Liver (tissue), 9 donors: ENCODE measurements around the gene RND3. TPM values are rescaled to one million over a fixed set of nuclear protein-coding genes. Genes with fewer than 3 reads are reported as not detected.

Source experiments
- DNase-seq: peaks from one replicate; pipeline ENCODE4 v3.0.0-alpha.2; 2017; ENCODE audit warnings: low spot score
- H3K27ac ChIP-seq, 2 donors: one replicate each; pipeline ENCODE4 v1.7.0; 2013; ENCODE audit warnings: inconsistent platforms in 2 of 2, low read length in 2 of 2, control low read depth in 1 of 2, low read depth in 1 of 2, mild to moderate bottlenecking in 1 of 2
- H3K27me3 ChIP-seq, 4 donors: one replicate each; pipeline versions ENCODE4 v1.6.1 to v1.7.0; 2013; ENCODE audit warnings: low read length in 3 of 4, inconsistent platforms in 1 of 4, mild to moderate bottlenecking in 1 of 4, moderate library complexity in 1 of 4; ENCODE audit not compliant: control insufficient read depth in 4 of 4, insufficient read depth in 4 of 4
- H3K36me3 ChIP-seq, 4 donors: one replicate each; pipeline versions ENCODE4 v1.6.1 to v1.7.0; 2013; ENCODE audit warnings: low read length in 3 of 4, mild to moderate bottlenecking in 3 of 4, low read depth in 1 of 4, moderate library complexity in 1 of 4; ENCODE audit not compliant: control insufficient read depth in 4 of 4, insufficient read depth in 3 of 4
- H3K4me1 ChIP-seq, 4 donors: one replicate each; pipeline versions ENCODE4 v1.6.1 to v1.7.0; 2013; ENCODE audit warnings: low read length in 3 of 4, mild to moderate bottlenecking in 3 of 4, moderate library complexity in 1 of 4; ENCODE audit not compliant: control insufficient read depth in 4 of 4, insufficient read depth in 4 of 4
- H3K4me3 ChIP-seq, 3 donors: one replicate each; pipeline versions ENCODE4 v1.6.1 to v1.7.0; 2013; ENCODE audit warnings: low read length in 3 of 3, control low read depth in 1 of 3, low read depth in 1 of 3, mild to moderate bottlenecking in 1 of 3
- H3K9ac ChIP-seq, 2 donors: one replicate each; pipeline ENCODE4 v1.7.0; 2013; ENCODE audit warnings: low read length in 2 of 2, mild to moderate bottlenecking in 2 of 2, moderate library complexity in 2 of 2, control low read depth in 1 of 2, low read depth in 1 of 2
- H3K9me3 ChIP-seq, 4 donors: one replicate each; pipeline versions ENCODE4 v1.6.1 to v1.7.0; 2013; ENCODE audit warnings: low read length in 3 of 4; ENCODE audit not compliant: control insufficient read depth in 4 of 4
- EGR1 ChIP-seq, 2 donors: IDR thresholded peaks; 2 replicates each; pipeline ENCODE4 v1.6.1; 2016 to 2018; ENCODE audit warnings: antibody characterized with exemption in 2 of 2, low read depth in 2 of 2
- FOXA1 ChIP-seq: IDR thresholded peaks from 2 replicates; pipeline ENCODE4 v1.6.1; 2016; ENCODE audit warnings: antibody characterized with exemption
- FOXA2 ChIP-seq: IDR thresholded peaks from 2 replicates; pipeline ENCODE4 v1.6.1; 2016; ENCODE audit warnings: antibody characterized with exemption
- GABPA ChIP-seq, 2 donors: IDR thresholded peaks in 1 of 2; conservative IDR thresholded peaks in 1 of 2; 2 replicates each; pipeline ENCODE4 v1.6.1; 2016; ENCODE audit warnings: antibody characterized with exemption in 2 of 2, mild to moderate bottlenecking in 1 of 2, moderate library complexity in 1 of 2
- HNF4A ChIP-seq, 2 donors: conservative IDR thresholded peaks; 2 replicates each; pipeline ENCODE4 v1.6.1; 2016; ENCODE audit warnings: antibody characterized with exemption in 2 of 2, mild to moderate bottlenecking in 2 of 2
- HNF4G ChIP-seq: IDR thresholded peaks from 2 replicates; pipeline ENCODE4 v1.6.1; 2016; ENCODE audit warnings: antibody characterized with exemption
- JUND ChIP-seq, 2 donors: IDR thresholded peaks; 2 replicates each; pipeline ENCODE4 v1.6.1; 2016; ENCODE audit warnings: antibody characterized with exemption in 2 of 2
- NR2F2 ChIP-seq: IDR thresholded peaks from 2 replicates; pipeline ENCODE4 v1.6.1; 2016; ENCODE audit warnings: antibody characterized with exemption
- RXRA ChIP-seq, 2 donors: IDR thresholded peaks; 2 replicates each; pipeline ENCODE4 v1.6.1; 2017 to 2018; ENCODE audit warnings: antibody characterized with exemption in 2 of 2, mild to moderate bottlenecking in 1 of 2
- SP1 ChIP-seq: IDR thresholded peaks from 2 replicates; pipeline ENCODE4 v1.6.1; 2018; ENCODE audit warnings: antibody characterized with exemption, mild to moderate bottlenecking
- TAF1 ChIP-seq: conservative IDR thresholded peaks from 2 replicates; pipeline ENCODE4 v1.6.1; 2016; ENCODE audit warnings: antibody characterized with exemption, mild to moderate bottlenecking
- YY1 ChIP-seq: IDR thresholded peaks from 2 replicates; pipeline ENCODE4 v1.6.1; 2016; ENCODE audit warnings: antibody characterized with exemption, mild to moderate bottlenecking
- WGBS: extraction: QIAGEN DNeasy Blood & Tissue Kit; methylation state at CpG from one replicate; pipeline ENCODE4 v1.1.7; 2013; 5-methylcytosine and 5-hydroxymethylcytosine counted together
- polyA plus RNA-seq, 2 donors: library from polyadenylated mRNA; stranded (reverse) in 1 of 2; unstranded in 1 of 2; fragments of 200-250 nt in 1 of 2; fragments of >200 nt in 1 of 2; fragmentation: Nextera tagmentation in 1 of 2; extraction: Ambion mirVana in 1 of 2; gene quantifications; one replicate each; pipeline versions ENCODE4 v1.2.1 to v1.2.3, GENCODE V29; 2013 to 2015
- total RNA-seq, 2 donors: library from RNA; depleted of rRNA; stranded (reverse); fragments of >200 nt; gene quantifications; one replicate each; pipeline ENCODE4 v1.2.3, GENCODE V29; 2014
- TF ChIP-seq, protein P1 (sequence below): fragments of 150-350 bp; IDR thresholded peaks from 2 replicates; pipeline ENCODE4 v1.5.1; 2017; ENCODE audit warnings: improper control_type of control experiment, low read depth, low read length; ENCODE audit not compliant: missing input control
- TF ChIP-seq, protein P2 (sequence below): IDR thresholded peaks from 2 replicates; pipeline ENCODE4 v1.6.1; 2016; ENCODE audit warnings: antibody characterized with exemption, mild to moderate bottlenecking
- TF ChIP-seq, protein P3 (sequence below): IDR thresholded peaks from 2 replicates; pipeline ENCODE4 v1.6.1; 2016; ENCODE audit warnings: antibody characterized with exemption
- TF ChIP-seq, protein P4 (sequence below): IDR thresholded peaks from 2 replicates; pipeline ENCODE4 v1.6.1; 2016; ENCODE audit warnings: antibody characterized with exemption
- TF ChIP-seq, protein P5 (sequence below): IDR thresholded peaks from 2 replicates; pipeline ENCODE4 v1.6.1; 2016; ENCODE audit warnings: antibody characterized with exemption
- donor health status: healthy.
- donor health status: healthy.
- donor health status: healthy.
- donor health status: healthy.
- donor health status: healthy.

RND3 gene
- total and polyA plus RNA-seq, 4 donors = 14.8 to 30.0 (median 21.6) TPM

DNA sequence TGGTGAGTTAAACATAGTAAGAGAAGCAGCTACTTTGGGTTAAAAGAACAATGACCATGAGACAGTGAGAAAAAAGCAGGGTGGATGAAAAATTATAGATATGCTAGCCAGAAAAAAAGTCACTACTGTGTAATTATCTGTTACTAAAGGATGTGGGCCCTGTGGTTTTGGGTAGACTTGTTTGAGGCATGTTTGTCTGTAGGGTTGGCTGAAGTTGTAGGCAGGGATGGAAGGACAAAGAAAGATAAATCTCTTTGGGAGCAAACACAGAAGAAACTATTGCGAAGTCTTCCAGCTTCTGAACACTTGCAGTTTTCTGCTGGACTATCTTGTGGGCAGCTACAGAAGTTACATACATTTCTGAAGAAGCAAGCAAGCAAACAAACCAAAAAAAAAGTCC lies 28.2 kb downstream of the RND3 start:
- Histone ChIP-seq H3K9ac (no peak overlapping the region), H3K9me3 (no peaks in the 10 kb centered on the region), H3K4me1 (no peaks in the 10 kb centered on the region), H3K4me3 (no peak overlapping the region), H3K27ac (no peak overlapping the region), H3K36me3 (no peaks in the 10 kb centered on the region), H3K27me3 (no peaks in the 10 kb centered on the region)
- TF ChIP-seq, protein P1, sequence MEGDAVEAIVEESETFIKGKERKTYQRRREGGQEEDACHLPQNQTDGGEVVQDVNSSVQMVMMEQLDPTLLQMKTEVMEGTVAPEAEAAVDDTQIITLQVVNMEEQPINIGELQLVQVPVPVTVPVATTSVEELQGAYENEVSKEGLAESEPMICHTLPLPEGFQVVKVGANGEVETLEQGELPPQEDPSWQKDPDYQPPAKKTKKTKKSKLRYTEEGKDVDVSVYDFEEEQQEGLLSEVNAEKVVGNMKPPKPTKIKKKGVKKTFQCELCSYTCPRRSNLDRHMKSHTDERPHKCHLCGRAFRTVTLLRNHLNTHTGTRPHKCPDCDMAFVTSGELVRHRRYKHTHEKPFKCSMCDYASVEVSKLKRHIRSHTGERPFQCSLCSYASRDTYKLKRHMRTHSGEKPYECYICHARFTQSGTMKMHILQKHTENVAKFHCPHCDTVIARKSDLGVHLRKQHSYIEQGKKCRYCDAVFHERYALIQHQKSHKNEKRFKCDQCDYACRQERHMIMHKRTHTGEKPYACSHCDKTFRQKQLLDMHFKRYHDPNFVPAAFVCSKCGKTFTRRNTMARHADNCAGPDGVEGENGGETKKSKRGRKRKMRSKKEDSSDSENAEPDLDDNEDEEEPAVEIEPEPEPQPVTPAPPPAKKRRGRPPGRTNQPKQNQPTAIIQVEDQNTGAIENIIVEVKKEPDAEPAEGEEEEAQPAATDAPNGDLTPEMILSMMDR = no peak
- TF ChIP-seq FOXA1 (no peak), RXRA (IDR thresholded peaks at IDR 0.05) (no peak), TAF1 (no peak), YY1 (no peak), GABPA (IDR thresholded peaks at IDR 0.05 in 1 of 2, conservative IDR thresholded peaks at IDR 0.05 in 1 of 2) (no peak), HNF4A (conservative IDR thresholded peaks at IDR 0.05) (no peak), HNF4G (no peak), FOXA2 (no peak)
- TF ChIP-seq, protein P2, sequence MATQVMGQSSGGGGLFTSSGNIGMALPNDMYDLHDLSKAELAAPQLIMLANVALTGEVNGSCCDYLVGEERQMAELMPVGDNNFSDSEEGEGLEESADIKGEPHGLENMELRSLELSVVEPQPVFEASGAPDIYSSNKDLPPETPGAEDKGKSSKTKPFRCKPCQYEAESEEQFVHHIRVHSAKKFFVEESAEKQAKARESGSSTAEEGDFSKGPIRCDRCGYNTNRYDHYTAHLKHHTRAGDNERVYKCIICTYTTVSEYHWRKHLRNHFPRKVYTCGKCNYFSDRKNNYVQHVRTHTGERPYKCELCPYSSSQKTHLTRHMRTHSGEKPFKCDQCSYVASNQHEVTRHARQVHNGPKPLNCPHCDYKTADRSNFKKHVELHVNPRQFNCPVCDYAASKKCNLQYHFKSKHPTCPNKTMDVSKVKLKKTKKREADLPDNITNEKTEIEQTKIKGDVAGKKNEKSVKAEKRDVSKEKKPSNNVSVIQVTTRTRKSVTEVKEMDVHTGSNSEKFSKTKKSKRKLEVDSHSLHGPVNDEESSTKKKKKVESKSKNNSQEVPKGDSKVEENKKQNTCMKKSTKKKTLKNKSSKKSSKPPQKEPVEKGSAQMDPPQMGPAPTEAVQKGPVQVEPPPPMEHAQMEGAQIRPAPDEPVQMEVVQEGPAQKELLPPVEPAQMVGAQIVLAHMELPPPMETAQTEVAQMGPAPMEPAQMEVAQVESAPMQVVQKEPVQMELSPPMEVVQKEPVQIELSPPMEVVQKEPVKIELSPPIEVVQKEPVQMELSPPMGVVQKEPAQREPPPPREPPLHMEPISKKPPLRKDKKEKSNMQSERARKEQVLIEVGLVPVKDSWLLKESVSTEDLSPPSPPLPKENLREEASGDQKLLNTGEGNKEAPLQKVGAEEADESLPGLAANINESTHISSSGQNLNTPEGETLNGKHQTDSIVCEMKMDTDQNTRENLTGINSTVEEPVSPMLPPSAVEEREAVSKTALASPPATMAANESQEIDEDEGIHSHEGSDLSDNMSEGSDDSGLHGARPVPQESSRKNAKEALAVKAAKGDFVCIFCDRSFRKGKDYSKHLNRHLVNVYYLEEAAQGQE = no peak
- TF ChIP-seq, protein P3, sequence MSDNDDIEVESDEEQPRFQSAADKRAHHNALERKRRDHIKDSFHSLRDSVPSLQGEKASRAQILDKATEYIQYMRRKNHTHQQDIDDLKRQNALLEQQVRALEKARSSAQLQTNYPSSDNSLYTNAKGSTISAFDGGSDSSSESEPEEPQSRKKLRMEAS = no peak
- no peak for DNase-seq
- WGBS = 96% methylated on average over 1 of the region's 1 CpG

DNA sequence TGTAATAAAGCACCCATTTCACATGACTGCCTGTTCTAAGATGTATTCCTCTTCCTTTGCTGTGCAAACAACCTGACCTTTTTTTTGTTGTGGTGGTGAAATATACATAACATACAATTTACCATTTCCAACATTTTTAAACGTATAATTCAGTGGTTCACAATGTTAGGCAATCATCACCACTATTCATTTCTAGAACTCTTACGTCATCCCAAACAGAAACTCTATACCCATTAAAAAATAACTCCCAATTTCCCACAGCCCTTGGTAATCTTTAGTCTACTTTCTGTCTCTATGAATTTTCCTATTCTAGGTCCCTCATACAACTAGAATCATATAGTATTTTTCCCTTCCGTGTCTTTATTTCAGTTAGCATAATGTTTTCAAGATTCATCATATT lies 36.7 kb downstream of the RND3 start:
- no peak overlapping the region for H3K27ac ChIP-seq
- TF ChIP-seq SP1 = no peak
- TF ChIP-seq, protein P1 = no peak
- TF ChIP-seq, protein P2 = no peak
- TF ChIP-seq, protein P3 = no peak
- TF ChIP-seq HNF4G = no peak
- TF ChIP-seq RXRA (IDR thresholded peaks at IDR 0.05) = no peak
- TF ChIP-seq, protein P4, sequence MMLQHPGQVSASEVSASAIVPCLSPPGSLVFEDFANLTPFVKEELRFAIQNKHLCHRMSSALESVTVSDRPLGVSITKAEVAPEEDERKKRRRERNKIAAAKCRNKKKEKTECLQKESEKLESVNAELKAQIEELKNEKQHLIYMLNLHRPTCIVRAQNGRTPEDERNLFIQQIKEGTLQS = no peak
- TF ChIP-seq HNF4A (conservative IDR thresholded peaks at IDR 0.05) = no peak
- TF ChIP-seq YY1 = no peak
- TF ChIP-seq EGR1 (IDR thresholded peaks at IDR 0.05; ENCODE audit: low read depth in 2 of 2) = no peak
- TF ChIP-seq GABPA (IDR thresholded peaks at IDR 0.05 in 1 of 2, conservative IDR thresholded peaks at IDR 0.05 in 1 of 2) = no peak
- TF ChIP-seq NR2F2 = no peak
- no peak for TF ChIP-seq TAF1
- TF ChIP-seq JUND (IDR thresholded peaks at IDR 0.05) = no peak
- TF ChIP-seq, protein P5, sequence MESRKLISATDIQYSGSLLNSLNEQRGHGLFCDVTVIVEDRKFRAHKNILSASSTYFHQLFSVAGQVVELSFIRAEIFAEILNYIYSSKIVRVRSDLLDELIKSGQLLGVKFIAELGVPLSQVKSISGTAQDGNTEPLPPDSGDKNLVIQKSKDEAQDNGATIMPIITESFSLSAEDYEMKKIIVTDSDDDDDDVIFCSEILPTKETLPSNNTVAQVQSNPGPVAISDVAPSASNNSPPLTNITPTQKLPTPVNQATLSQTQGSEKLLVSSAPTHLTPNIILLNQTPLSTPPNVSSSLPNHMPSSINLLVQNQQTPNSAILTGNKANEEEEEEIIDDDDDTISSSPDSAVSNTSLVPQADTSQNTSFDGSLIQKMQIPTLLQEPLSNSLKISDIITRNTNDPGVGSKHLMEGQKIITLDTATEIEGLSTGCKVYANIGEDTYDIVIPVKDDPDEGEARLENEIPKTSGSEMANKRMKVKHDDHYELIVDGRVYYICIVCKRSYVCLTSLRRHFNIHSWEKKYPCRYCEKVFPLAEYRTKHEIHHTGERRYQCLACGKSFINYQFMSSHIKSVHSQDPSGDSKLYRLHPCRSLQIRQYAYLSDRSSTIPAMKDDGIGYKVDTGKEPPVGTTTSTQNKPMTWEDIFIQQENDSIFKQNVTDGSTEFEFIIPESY = no peak
- TF ChIP-seq FOXA2 = no peak
- DNase-seq = no peak
- no peak overlapping the region for H3K9ac ChIP-seq
- no peaks in the 10 kb centered on the region for H3K27me3 ChIP-seq
- H3K9me3 ChIP-seq = no peaks in the 10 kb centered on the region
- 74% methylated on average over 3 of the region's 3 CpGs for WGBS
- H3K4me3 ChIP-seq = no peak overlapping the region
- no peaks in the 10 kb centered on the region for H3K36me3 ChIP-seq
- no peaks in the 10 kb centered on the region for H3K4me1 ChIP-seq
